Measurements from ENCODE around the gene FOXP1.

GRCh38 chr3:71512000-71512399 lies 71.5 kb downstream of the FOXP1 start:
- TF ChIP-seq CTCF (IDR thresholded peaks at IDR 0.05; ENCODE audit: poor library complexity, severe bottlenecking): no peak
- TF ChIP-seq EP300 (conservative IDR thresholded peaks at IDR 0.05; ENCODE audit: poor library complexity, severe bottlenecking): no peak
- TF ChIP-seq SMC3 (conservative IDR thresholded peaks at IDR 0.05; ENCODE audit: poor library complexity): no peak
- no peak for TF ChIP-seq MXI1 (conservative IDR thresholded peaks at IDR 0.05; ENCODE audit: poor library complexity, severe bottlenecking)
- no peak for TF ChIP-seq TAF1 (IDR thresholded peaks at IDR 0.05; ENCODE audit: low read depth)
- no peak for TF ChIP-seq POLR2AphosphoS5 (IDR thresholded peaks at IDR 0.05)
- no peak for TF ChIP-seq REST (IDR thresholded peaks at IDR 0.05; ENCODE audit: borderline replicate concordance)
